Fibroblast of mammary gland (primary cell): ENCODE results near the gene UNC5B.

Experiments used
- DNase-seq: peaks from one replicate; pipeline ENCODE4 v3.0.0-alpha.2; 2010; ENCODE audit warnings: low read depth
- H3K4me3 ChIP-seq: 2 replicates; pipeline ENCODE4 v1.5.1; 2011; ENCODE audit warnings: low read depth, mild to moderate bottlenecking, low read length, moderate library complexity; ENCODE audit not compliant: control insufficient read depth
- CTCF ChIP-seq: conservative IDR thresholded peaks from 2 replicates; pipeline ENCODE4 v1.5.1; 2011; ENCODE audit warnings: low read depth, low read length, inconsistent platforms; ENCODE audit not compliant: control insufficient read depth, insufficient read depth

UNC5B gene

GRCh38 chr10:71229726-71230655, 17.6 kb downstream of the UNC5B start:
- H3K4me3 ChIP-seq = no peak overlapping the region

GRCh38 chr10:71230656-71231025, 18.3 kb downstream of the UNC5B start:
- no peak for DNase-seq

More at GRCh38 chr10:71229726-71230655, 17.6 kb downstream of the UNC5B start:
- no peak for DNase-seq
- no peak for TF ChIP-seq CTCF

DNA sequence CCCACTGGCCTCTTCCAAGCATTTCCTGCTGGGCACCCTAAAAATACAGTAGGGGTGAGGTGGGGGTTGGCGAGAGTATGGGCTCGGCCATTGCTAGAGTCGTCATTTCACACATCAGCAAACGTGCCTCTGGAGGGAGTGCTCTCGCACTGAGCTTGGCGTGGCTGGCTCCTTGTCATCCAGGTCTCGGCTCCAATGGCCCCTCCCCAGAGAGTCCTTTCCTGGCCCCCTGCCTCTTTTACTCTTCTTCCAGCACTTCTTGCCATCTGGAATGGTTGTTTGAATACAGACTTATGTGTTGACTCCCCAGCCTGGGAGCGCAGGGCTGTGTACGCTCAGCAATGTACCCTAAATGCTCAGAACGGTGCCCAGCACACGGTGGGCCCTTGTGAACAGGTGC, 18.8 kb downstream of the UNC5B start:
- TF ChIP-seq CTCF = no peak
- H3K4me3 ChIP-seq = no peak overlapping the region
- no peak for DNase-seq

More at GRCh38 chr10:71230656-71231025, 18.3 kb downstream of the UNC5B start:
- no peak overlapping the region for H3K4me3 ChIP-seq
- TF ChIP-seq CTCF = no peak

- TF ChIP-seq CTCF = no peak
- no peak for DNase-seq
- no peak overlapping the region for H3K4me3 ChIP-seq
Observed at GRCh38 chr10:71232089-71232998, 20.0 kb downstream of the UNC5B start.

GRCh38 chr10:71233482-71233892, 21.1 kb downstream of the UNC5B start:
- no peak for TF ChIP-seq CTCF
- no peak overlapping the region for H3K4me3 ChIP-seq
- DNase-seq = no peak

DNA sequence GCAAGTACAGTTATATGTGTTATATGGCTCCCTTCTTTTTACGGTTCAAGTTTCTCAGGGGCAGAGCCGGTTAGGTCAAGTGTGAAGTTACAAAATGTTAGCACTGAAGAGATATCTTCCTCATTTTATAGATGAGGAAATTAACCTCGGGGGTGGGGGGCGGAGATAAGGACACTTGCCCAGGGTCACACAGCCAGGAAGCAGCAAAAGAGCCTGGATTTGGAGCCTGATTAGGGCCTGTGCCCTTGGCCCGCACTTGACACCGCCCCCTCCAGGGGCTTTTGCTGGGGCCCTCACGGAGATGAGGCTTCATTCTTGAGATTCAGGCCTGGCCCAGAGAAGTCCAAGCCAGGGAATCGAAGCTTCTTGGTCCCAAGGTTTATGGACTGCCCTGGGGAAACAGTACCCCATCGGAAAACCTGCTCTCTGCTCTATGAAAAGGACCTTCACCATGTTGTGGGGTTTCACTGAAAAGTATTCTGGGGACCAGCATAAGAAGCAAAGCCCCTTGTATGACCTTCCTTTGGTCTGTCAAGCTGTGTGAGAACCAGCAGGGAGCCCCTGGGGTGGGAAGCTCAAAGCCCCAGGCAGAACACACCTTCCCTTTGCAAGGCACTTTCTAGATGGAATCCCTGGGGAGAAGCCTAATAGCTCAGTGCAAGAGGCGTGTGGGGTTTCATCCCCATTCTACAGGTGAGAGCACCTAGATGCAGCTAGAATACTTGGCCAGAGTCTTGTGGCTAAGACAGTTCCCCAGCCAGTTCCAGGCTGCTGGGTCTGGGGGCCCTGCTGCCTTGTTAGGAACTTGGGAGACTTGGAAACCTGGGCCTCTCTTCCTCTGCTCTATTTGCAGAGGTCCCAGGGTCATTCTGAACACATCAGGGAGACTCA, 21.9 kb downstream of the UNC5B start:
- no peak for DNase-seq
- no peak overlapping the region for H3K4me3 ChIP-seq
- TF ChIP-seq CTCF = no peak
